Measurements from ENCODE around the gene PTGR3. TPM values are rescaled to one million over a fixed set of nuclear protein-coding genes. Genes with fewer than 3 reads are reported as not detected.

The PTGR3 gene
- total RNA-seq, 2 donors from 2014 or later = 8.9 to 26.5 TPM

DNA sequence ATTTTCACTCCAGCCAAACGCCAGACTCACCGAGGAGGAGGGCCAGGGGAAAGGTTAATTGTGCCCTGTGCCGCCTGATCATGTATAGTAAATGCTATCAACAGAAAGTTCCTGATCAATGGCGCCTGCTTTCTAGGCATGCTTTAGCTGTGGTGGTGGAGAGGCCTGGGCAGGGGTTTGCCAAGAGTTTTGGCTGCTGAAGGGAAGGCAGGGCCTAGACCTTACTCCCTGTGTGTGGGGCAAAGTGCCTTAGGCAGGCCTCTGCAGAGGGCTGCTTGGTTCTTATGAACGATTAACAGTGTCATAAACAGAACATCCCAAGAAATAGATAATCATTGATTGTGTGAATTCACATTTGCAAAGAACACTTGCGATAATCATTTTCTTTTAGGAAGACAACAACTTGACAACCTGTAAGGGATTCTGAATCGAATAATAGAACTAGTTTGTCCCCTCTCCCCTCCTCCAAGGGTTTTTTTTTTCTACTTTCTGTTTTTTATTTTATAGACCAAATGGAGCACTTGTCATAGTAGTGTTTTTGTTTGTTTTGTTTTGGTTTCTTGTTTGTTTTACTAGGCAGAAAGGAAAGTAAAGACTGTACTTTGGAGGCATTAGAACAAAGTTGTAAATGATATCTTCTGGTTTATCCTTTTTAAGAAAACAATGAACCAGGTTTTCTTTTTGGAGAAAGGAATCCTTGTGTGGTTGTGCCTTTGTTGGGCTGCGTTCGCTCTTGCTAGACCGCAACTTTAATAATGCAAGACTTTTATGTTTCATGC lies 8.2 kb upstream of the PTGR3 start:
- DNase-seq (no peak), ATAC-seq (no peak)
- H3K4me1 ChIP-seq = peaks cover 61% of the 10 kb centered on the region
- no peak overlapping the region for H3K4me3 ChIP-seq
- no peaks in the 10 kb centered on the region for H3K9me3 ChIP-seq
- H3K27me3 ChIP-seq = no peaks in the 10 kb centered on the region
- intact Hi-C loops (cut with DNase I) = no loop called here
- peak overlapping the region in 2 of 4 donors; percentile 7 to 21 for H3K27ac ChIP-seq
- WGBS, 2 donors = 86 to 92% methylated on average over 9 to 10 of the region's 10 CpGs
- no peaks in the 10 kb centered on the region for H3K36me3 ChIP-seq (replicated peaks in 1 of 2; ENCODE audit: insufficient read depth in 1 of 2, low read depth in 2 of 2)
- TF ChIP-seq CTCF (IDR thresholded peaks at IDR 0.05) = no peak
- no peak for TF ChIP-seq POLR2A (IDR thresholded peaks at IDR 0.05)

- no peak for ATAC-seq
- no peaks in the 10 kb centered on the region for H3K36me3 ChIP-seq (replicated peaks in 1 of 2; ENCODE audit: insufficient read depth in 1 of 2, low read depth in 2 of 2)
- H3K4me1 ChIP-seq = peaks cover 61% of the 10 kb centered on the region
- no peak overlapping the region for H3K4me3 ChIP-seq
- H3K9me3 ChIP-seq = no peaks in the 10 kb centered on the region
- H3K27ac ChIP-seq = peak overlapping the region in 2 of 4 donors; percentile 7 to 82
- intact Hi-C loops (cut with DNase I) = no loop called here
- DNase-seq = no peak
- WGBS, 2 donors = 73 to 83% methylated on average over 7 of the region's 7 CpGs
- H3K27me3 ChIP-seq = no peaks in the 10 kb centered on the region
- TF ChIP-seq CTCF (IDR thresholded peaks at IDR 0.05) = no peak
- no peak for TF ChIP-seq POLR2A (IDR thresholded peaks at IDR 0.05)
Measured at GRCh38 chr18:75216212-75216910, 7.4 kb upstream of the PTGR3 start.

DNA sequence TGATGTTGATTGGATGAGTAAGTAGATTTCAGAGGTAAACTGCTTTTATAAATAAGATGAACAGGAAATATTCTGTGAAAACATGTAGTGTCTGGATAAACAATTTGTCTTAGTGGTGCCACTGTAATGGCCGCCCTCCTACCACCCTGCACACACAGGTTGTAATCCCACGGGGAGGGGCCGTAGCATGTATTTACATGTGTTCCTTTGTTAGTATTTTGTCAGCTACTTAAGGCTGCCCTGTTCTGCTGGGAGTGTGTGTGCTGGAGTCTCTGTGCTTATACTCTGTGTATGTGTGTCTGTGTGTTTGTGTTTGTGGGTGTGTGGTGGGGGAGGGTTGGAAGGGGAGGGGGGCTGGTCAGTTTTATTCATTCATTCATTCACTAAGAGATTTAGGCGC lies 6.7 kb upstream of the PTGR3 start:
- H3K27ac ChIP-seq = peak overlapping the region in 2 of 4 donors; percentile 1 to 82
- no peak for TF ChIP-seq CTCF (IDR thresholded peaks at IDR 0.05)
- TF ChIP-seq POLR2A (IDR thresholded peaks at IDR 0.05) = no peak
- WGBS, 2 donors = 78 to 89% methylated on average over 4 of the region's 4 CpGs

DNA sequence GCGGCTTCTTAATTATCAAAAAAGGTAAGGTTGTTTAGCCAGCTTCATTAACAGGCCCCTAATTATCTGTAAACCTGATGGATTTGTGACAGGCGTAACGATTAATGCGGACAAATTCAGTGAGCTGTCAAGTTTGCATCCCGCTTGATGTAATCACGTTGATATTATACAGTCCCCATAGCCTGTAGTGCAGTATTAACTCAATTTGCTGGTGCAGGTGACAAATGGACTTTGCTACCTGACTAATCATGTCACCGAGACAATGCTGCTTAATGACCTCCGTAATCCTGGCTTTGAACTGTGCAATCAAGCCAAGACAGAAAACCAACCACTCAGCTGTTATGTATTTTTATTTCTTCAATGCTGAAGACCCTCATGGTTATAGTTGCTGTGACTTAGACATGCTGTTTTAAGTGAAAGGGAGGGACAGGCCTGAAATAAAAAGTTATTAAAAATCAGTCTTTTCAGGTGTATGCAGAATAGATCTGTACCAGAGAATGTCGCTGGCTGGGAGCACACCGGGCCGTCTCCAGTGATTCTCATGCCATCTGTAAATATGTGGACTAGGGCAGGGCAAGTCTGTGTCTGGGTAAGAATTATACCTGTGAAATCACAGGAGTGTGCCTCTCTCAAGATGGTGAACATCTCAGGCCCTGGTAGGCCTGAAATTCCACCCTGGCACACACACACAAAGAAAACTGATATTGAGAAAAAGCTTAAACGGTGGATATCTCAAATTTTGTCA lies 6.0 kb upstream of the PTGR3 start:
- Histone ChIP-seq H3K36me3 (replicated peaks in 1 of 2; ENCODE audit: insufficient read depth in 1 of 2, low read depth in 2 of 2) (no peaks in the 10 kb centered on the region), H3K4me3 (no peak overlapping the region), H3K27me3 (no peaks in the 10 kb centered on the region), H3K9me3 (no peaks in the 10 kb centered on the region), H3K27ac (peak overlapping the region in 3 of 4 donors; percentile 1 to 82 (median 40)), H3K4me1 (peaks cover 54% of the 10 kb centered on the region)
- 41 to 46% methylated on average over 12 of the region's 12 CpGs for WGBS, 2 donors
- TF ChIP-seq CTCF (IDR thresholded peaks at IDR 0.05) (no peak), POLR2A (IDR thresholded peaks at IDR 0.05) (no peak)
- DNase-seq = peak in 1 of 4 donors; percentile 44
- intact Hi-C loops (cut with DNase I) = no loop called here
- ATAC-seq = no peak

More for the DNA sequence above, 6.7 kb upstream of the PTGR3 start:
- Histone ChIP-seq H3K9me3 (no peaks in the 10 kb centered on the region), H3K4me3 (no peak overlapping the region), H3K4me1 (peaks cover 58% of the 10 kb centered on the region), H3K36me3 (replicated peaks in 1 of 2; ENCODE audit: insufficient read depth in 1 of 2, low read depth in 2 of 2) (no peaks in the 10 kb centered on the region), H3K27me3 (no peaks in the 10 kb centered on the region)
- intact Hi-C loops (cut with DNase I) = no loop called here
- DNase-seq (no peak), ATAC-seq (no peak)

All from body of pancreas (tissue), 4 donors.